SK-N-SH (cell line): Measurements from ENCODE around the gene MST1R. TPM values are rescaled to one million over a fixed set of nuclear protein-coding genes. Genes with fewer than 3 reads are reported as not detected.
A peak's percentile ranks its signal among the peaks of the same experiment; 100 is the strongest.

Source experiments
- CTCF ChIA-PET: fragments of 300-600, 350-600 bp; formaldehyde crosslinking; extraction: SDS; loops from one replicate; lab custom pipeline; 2021; lab: Yijun Ruan, JAX
- POLR2A ChIA-PET: fragments of 350-600 bp; sonication (Branson Sonifier 250); formaldehyde crosslinking; extraction: SDS; loops from one replicate; lab custom pipeline; 2020; ENCODE audit warnings: antibody characterized with exemption, inconsistent platforms; lab: Yijun Ruan, JAX
- DNase-seq: peaks from one replicate; pipeline ENCODE4 v3.0.0; 2012
- H2AFZ ChIP-seq: fragments of 200-600 bp; sonication (generic); 2 replicates; pipeline ENCODE4 v1.8.1; 2016; ENCODE audit warnings: antibody characterized with exemption, mild to moderate bottlenecking, low read depth
- H3F3A ChIP-seq: fragments of 200-600 bp; sonication (generic); replicated peaks from 2 replicates; pipeline ENCODE3; 2016; ENCODE audit warnings: antibody characterized with exemption, mild to moderate bottlenecking; ENCODE audit not compliant: insufficient read depth
- H3K27ac ChIP-seq, 2 experiments: fragments of 200-500 bp in 1 of 2; fragments of 200-600 bp in 1 of 2; sonication (Bioruptor generic) in 1 of 2; sonication (generic), shearing (Covaris generic) in 1 of 2; 2 replicates each; pipeline versions ENCODE4 v1.5.1 to v1.6.1; 2014 to 2016; ENCODE audit warnings: low read depth in 2 of 2, inconsistent platforms in 1 of 2, low read length in 1 of 2, mild to moderate bottlenecking in 1 of 2, mixed read lengths in 1 of 2
- H3K27me3 ChIP-seq: fragments of 200-600 bp; sonication (generic), shearing (Covaris generic); 2 replicates; pipeline ENCODE4 v1.6.1; 2016; ENCODE audit warnings: mixed run types; ENCODE audit not compliant: insufficient read depth
- H3K36me3 ChIP-seq, 2 experiments: fragments of 200-500 bp in 1 of 2; fragments of 200-600 bp in 1 of 2; sonication (Bioruptor generic) in 1 of 2; sonication (generic) in 1 of 2; replicated peaks in 1 of 2; 2 replicates each; pipeline versions ENCODE3 to v1.5.1; 2014 to 2016; ENCODE audit warnings: low read length in 1 of 2, mild to moderate bottlenecking in 1 of 2; ENCODE audit not compliant: insufficient read depth in 2 of 2, control insufficient read depth in 1 of 2
- H3K4me1 ChIP-seq, 2 experiments: fragments of 200-500 bp in 1 of 2; fragments of 200-600 bp in 1 of 2; sonication (Bioruptor generic) in 1 of 2; sonication (generic), shearing (Covaris generic) in 1 of 2; 2 replicates each; pipeline versions ENCODE4 v1.5.1 to v1.6.1; 2014 to 2016; ENCODE audit warnings: low read depth in 1 of 2, low read length in 1 of 2, mixed run types in 1 of 2; ENCODE audit not compliant: insufficient read depth in 2 of 2, control insufficient read depth in 1 of 2
- H3K4me2 ChIP-seq: fragments of 200-600 bp; sonication (generic), shearing (Covaris generic); 2 replicates; pipeline ENCODE4 v1.6.1; 2017; ENCODE audit warnings: mixed run types
- H3K4me3 ChIP-seq, 2 experiments: fragments of 200-500 bp in 1 of 2; fragments of 200-600 bp in 1 of 2; sonication (Bioruptor generic) in 1 of 2; sonication (generic), shearing (Covaris generic) in 1 of 2; 2 replicates each; pipeline versions ENCODE4 v1.5.1 to v1.8.1; 2014 to 2016; ENCODE audit warnings: low read depth in 2 of 2, inconsistent platforms in 1 of 2, low read length in 1 of 2, mild to moderate bottlenecking in 1 of 2, mixed read lengths in 1 of 2, moderate library complexity in 1 of 2
- H3K79me2 ChIP-seq: fragments of 200-600 bp; sonication (generic); 2 replicates; pipeline ENCODE4 v1.8.1; 2017; ENCODE audit warnings: mild to moderate bottlenecking; ENCODE audit not compliant: insufficient read depth
- H3K9ac ChIP-seq: fragments of 200-600 bp; sonication (generic); 2 replicates; pipeline ENCODE4 v1.6.1; 2017; ENCODE audit warnings: mixed run types
- H3K9me2 ChIP-seq: fragments of 200-600 bp; sonication (generic); 2 replicates; pipeline ENCODE4 v1.6.1; 2017; ENCODE audit warnings: mixed run types
- H3K9me3 ChIP-seq: fragments of 200-600 bp; sonication (generic); 2 replicates; pipeline ENCODE4 v1.6.1; 2017; ENCODE audit warnings: mixed run types, mild to moderate bottlenecking, moderate library complexity
- H4K20me1 ChIP-seq: fragments of 200-600 bp; sonication (generic); 2 replicates; pipeline ENCODE4 v1.6.1; 2017; ENCODE audit warnings: mild to moderate bottlenecking, mixed run types; ENCODE audit not compliant: insufficient read depth
- ELF1 ChIP-seq: IDR thresholded peaks from 2 replicates; pipeline ENCODE4 v1.4.0; 2012
- JUND ChIP-seq: IDR thresholded peaks from 2 replicates; pipeline ENCODE4 v1.4.0; 2012
- MXI1 ChIP-seq: IDR thresholded peaks from 2 replicates; pipeline ENCODE4 v1.6.1; 2012; ENCODE audit warnings: mild to moderate bottlenecking, low read depth, low read length, improper control_type of control experiment
- NFIC ChIP-seq: IDR thresholded peaks from 2 replicates; pipeline ENCODE4 v1.4.0; 2012; ENCODE audit warnings: borderline replicate concordance
- RAD21 ChIP-seq: IDR thresholded peaks from 2 replicates; pipeline ENCODE4 v1.6.1; 2012; ENCODE audit warnings: mild to moderate bottlenecking, low read length
- RCOR1 ChIP-seq: fragments of 150-350 bp; IDR thresholded peaks from 2 replicates; pipeline ENCODE4 v1.6.1; 2017; ENCODE audit warnings: antibody characterized with exemption, low read length
- SMC3 ChIP-seq: IDR thresholded peaks from 2 replicates; pipeline ENCODE4 v1.6.1; 2012; ENCODE audit warnings: low read depth, low read length, improper control_type of control experiment
- YY1 ChIP-seq: IDR thresholded peaks from 2 replicates; pipeline ENCODE4 v1.4.0; 2012; ENCODE audit warnings: low read depth, mild to moderate bottlenecking
- WGBS: methylation state at CpG from one replicate; pipeline ENCODE4 v1.1.6; 2017; ENCODE audit warnings: low lambda C conversion rate; 5-methylcytosine and 5-hydroxymethylcytosine counted together
- polyA plus RNA-seq, 3 experiments: library from polyadenylated mRNA; depleted of rRNA; stranded (reverse); fragments of >200 nt; gene quantifications; 2 replicates each; pipeline ENCODE4 v1.2.3, GENCODE V29; 2012
- small RNA-seq, 7 experiments: library from RNA; depleted of rRNA; stranded (forward); fragments of <200 nt; gene quantifications; one replicate each; pipeline ENCODE3, GENCODE V24; 2012
- TF ChIP-seq, protein P1 (sequence below): fragments of 200-600 bp; sonication (generic); IDR thresholded peaks from 2 replicates; pipeline ENCODE4 v1.6.1; 2017; ENCODE audit warnings: antibody characterized with exemption, mild to moderate bottlenecking, moderate library complexity
- TF ChIP-seq, protein P2 (sequence below): IDR thresholded peaks from 2 replicates; pipeline ENCODE4 v1.4.0; 2012; ENCODE audit warnings: low read depth, borderline replicate concordance
- TF ChIP-seq, protein P3 (sequence below): IDR thresholded peaks from 2 replicates; pipeline ENCODE4 v1.4.0; 2012; ENCODE audit warnings: low read depth
- TF ChIP-seq, protein P4 (sequence below): fragments of 150-350 bp; IDR thresholded peaks from 2 replicates; pipeline ENCODE4 v1.6.1; 2017; ENCODE audit warnings: antibody characterized with exemption, low read length, low read depth, borderline replicate concordance

Gene MST1R
- polyA plus RNA-seq, 1 of the 3 experiments (the other 2 are of a cell fraction): 0.23 TPM

DNA sequence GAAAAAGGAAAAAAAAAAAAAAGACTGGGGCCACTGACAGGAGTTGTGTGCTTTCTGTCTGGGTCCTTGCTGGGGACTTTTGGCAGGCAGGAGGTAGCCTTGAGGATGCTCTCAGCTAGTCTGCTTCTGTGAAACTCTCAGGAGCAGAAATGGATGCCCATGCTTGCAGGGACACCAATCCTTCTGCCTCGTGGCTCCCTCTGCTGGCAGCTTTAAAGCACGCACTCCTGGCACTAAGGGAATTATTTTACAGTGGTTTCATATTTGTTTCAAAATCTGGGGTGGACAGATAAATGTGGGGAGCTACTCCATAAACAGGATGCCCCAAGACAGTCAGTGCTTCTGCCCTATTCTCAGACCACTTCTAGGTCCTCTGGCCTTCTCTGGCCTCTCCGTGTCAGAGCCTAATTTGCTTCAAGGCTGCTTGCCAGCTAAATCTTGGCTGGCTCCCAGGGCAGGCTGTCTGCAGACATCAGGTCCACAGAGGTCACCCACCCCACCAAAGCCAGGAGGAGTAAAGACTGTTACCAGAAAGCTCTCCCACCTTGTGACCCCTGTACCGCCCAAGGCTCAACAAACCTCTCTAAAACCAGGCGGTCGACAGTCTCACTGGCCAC lies 64.4 kb downstream of the MST1R start:
- DNase-seq: peak; percentile 74
- TF ChIP-seq NFIC (peak; percentile 63), ELF1 (no peak), MXI1 (peak; percentile 58), RCOR1 (0 out of 2 replicates have a peak, but pooled peaks have one; percentile 41), SMC3 (peak; percentile 96), JUND (no peak), RAD21 (peak; percentile 88), YY1 (peak; percentile 35; the same call in 1 of the 2 replicates)
- TF ChIP-seq, protein P1, sequence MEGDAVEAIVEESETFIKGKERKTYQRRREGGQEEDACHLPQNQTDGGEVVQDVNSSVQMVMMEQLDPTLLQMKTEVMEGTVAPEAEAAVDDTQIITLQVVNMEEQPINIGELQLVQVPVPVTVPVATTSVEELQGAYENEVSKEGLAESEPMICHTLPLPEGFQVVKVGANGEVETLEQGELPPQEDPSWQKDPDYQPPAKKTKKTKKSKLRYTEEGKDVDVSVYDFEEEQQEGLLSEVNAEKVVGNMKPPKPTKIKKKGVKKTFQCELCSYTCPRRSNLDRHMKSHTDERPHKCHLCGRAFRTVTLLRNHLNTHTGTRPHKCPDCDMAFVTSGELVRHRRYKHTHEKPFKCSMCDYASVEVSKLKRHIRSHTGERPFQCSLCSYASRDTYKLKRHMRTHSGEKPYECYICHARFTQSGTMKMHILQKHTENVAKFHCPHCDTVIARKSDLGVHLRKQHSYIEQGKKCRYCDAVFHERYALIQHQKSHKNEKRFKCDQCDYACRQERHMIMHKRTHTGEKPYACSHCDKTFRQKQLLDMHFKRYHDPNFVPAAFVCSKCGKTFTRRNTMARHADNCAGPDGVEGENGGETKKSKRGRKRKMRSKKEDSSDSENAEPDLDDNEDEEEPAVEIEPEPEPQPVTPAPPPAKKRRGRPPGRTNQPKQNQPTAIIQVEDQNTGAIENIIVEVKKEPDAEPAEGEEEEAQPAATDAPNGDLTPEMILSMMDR: peak; percentile 97
- TF ChIP-seq, protein P2, sequence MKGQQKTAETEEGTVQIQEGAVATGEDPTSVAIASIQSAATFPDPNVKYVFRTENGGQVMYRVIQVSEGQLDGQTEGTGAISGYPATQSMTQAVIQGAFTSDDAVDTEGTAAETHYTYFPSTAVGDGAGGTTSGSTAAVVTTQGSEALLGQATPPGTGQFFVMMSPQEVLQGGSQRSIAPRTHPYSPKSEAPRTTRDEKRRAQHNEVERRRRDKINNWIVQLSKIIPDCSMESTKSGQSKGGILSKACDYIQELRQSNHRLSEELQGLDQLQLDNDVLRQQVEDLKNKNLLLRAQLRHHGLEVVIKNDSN: no peak
- TF ChIP-seq, protein P3, sequence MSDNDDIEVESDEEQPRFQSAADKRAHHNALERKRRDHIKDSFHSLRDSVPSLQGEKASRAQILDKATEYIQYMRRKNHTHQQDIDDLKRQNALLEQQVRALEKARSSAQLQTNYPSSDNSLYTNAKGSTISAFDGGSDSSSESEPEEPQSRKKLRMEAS: 0 out of 2 replicates have a peak, but pooled peaks have one; percentile 17
- TF ChIP-seq, protein P4, sequence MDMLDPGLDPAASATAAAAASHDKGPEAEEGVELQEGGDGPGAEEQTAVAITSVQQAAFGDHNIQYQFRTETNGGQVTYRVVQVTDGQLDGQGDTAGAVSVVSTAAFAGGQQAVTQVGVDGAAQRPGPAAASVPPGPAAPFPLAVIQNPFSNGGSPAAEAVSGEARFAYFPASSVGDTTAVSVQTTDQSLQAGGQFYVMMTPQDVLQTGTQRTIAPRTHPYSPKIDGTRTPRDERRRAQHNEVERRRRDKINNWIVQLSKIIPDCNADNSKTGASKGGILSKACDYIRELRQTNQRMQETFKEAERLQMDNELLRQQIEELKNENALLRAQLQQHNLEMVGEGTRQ: no peak
- TF ChIP-seq, all 33 proteins: peak for 8
- peak overlapping the region in 1 of 2 experiments; percentile 93; a peak in 2 of 4 replicates for H3K27ac ChIP-seq
- H3K4me2 ChIP-seq: peak overlapping the region; percentile 40; the same call in 1 of the 2 replicates
- no peaks in the 10 kb centered on the region for H4K20me1 ChIP-seq
- no peaks in the 10 kb centered on the region for H3K9me2 ChIP-seq
- POLR2A ChIA-PET: interaction anchor here (1.1 to 3.9 kb wide), 5 partner anchors 35 to 121 kb away, joined by 4 to 37 read pairs (median 6); partner anchors contain the start of genes AMIGO3, GMPPB, INKA1 and MON1A
- CTCF ChIA-PET: interaction anchor here (0.6 to 14.6 kb wide), 55 partner anchors 10 to 627 kb away, joined by 3 to 386 read pairs (median 4); partner anchors contain the start of genes AMIGO3, CAMKV, CDHR4 and GMPPB
- H3F3A ChIP-seq: no peaks in the 10 kb centered on the region
- 29% methylated on average over 6 of the region's 6 CpGs for WGBS
- no peak overlapping the region; a peak in 1 of 4 replicates for H3K4me3 ChIP-seq
- H2AFZ ChIP-seq: no peak overlapping the region
- H3K36me3 ChIP-seq: peaks cover 5 to 9% of the 10 kb centered on the region in 2 experiments
- H3K79me2 ChIP-seq: no peaks in the 10 kb centered on the region
- H3K9ac ChIP-seq: no peak overlapping the region
- no peaks in the 10 kb centered on the region for H3K27me3 ChIP-seq
- H3K4me1 ChIP-seq: peaks cover 0 to 48% of the 10 kb centered on the region in 2 experiments; a peak in 1 of 4 replicates
- no peaks in the 10 kb centered on the region for H3K9me3 ChIP-seq

Small RNAs within 50 kb of the gene (small RNA-seq; reads per million reads assigned to genes)
- gene RN7SL217P: 0 reads per million in 7 experiments

Other genes with a start within 250 kb of the MST1R start
- 112 and 122 TPM in 2 replicates for gene APEH, start 229.5 kb downstream of the MST1R start, polyA plus RNA-seq (2012; rRNA removed)
- 35.1 and 46.3 TPM in 2 replicates for gene MST1, start 214.4 kb downstream of the MST1R start, polyA plus RNA-seq (2012; rRNA removed)
- 48.1 and 53.3 TPM in 2 replicates for gene RNF123, start 214.3 kb downstream of the MST1R start, polyA plus RNA-seq (2012; rRNA removed)
- 1.1 and 1.2 TPM in 2 replicates for gene AMIGO3, start 184.2 kb downstream of the MST1R start, polyA plus RNA-seq (2012; rRNA removed)
- 25.1 and 28.3 TPM in 2 replicates for gene GMPPB, start 179.9 kb downstream of the MST1R start, polyA plus RNA-seq (2012; rRNA removed)
- 17.0 and 23.3 TPM in 2 replicates for gene IP6K1, start 117.3 kb downstream of the MST1R start, polyA plus RNA-seq (2012; rRNA removed)
- 0.07 and 0.13 TPM in 2 replicates for gene CDHR4, start 104.0 kb downstream of the MST1R start, polyA plus RNA-seq (2012; rRNA removed)
- 2.6 and 3.4 TPM in 2 replicates for gene INKA1, start 100.6 kb downstream of the MST1R start, polyA plus RNA-seq (2012; rRNA removed)
- gene UBA7, start 89.9 kb downstream of the MST1R start, polyA plus RNA-seq (2012; rRNA removed): 22.6 and 25.8 TPM in 2 replicates
- gene TRAIP, start 47.3 kb downstream of the MST1R start, polyA plus RNA-seq (2012; rRNA removed): 8.1 and 12.8 TPM in 2 replicates
- 0.53 and 1.7 TPM in 2 replicates for gene CAMKV, start 34.0 kb downstream of the MST1R start, polyA plus RNA-seq (2012; rRNA removed)
- 10.9 and 12.0 TPM in 2 replicates for gene MON1A, start 25.9 kb upstream of the MST1R start, polyA plus RNA-seq (2012; rRNA removed)
- 67.4 and 85.5 TPM in 2 replicates for gene RBM6, start 36.3 kb upstream of the MST1R start, polyA plus RNA-seq (2012; rRNA removed)
- 113 and 168 TPM in 2 replicates for gene RBM5, start 185.0 kb upstream of the MST1R start, polyA plus RNA-seq (2012; rRNA removed)